Middle frontal gyrus (tissue), 1 donor: Measurements from ENCODE around the gene PTCD1.
"Not testable (repeated sequence)": the region's sequence is repeated elsewhere in the genome, so short reads cannot be mapped to it uniquely, and the experiment has no call there.

Experiments
- DNase-seq: peaks from one replicate; pipeline ENCODE4 v3.0.0-alpha.2; 2015; ENCODE audit warnings: low spot score; ENCODE audit errors: extremely low spot score

Gene PTCD1

GRCh38 chr7:99387912-99388311, 50.7 kb downstream of the PTCD1 start:
- no peak for DNase-seq

DNA sequence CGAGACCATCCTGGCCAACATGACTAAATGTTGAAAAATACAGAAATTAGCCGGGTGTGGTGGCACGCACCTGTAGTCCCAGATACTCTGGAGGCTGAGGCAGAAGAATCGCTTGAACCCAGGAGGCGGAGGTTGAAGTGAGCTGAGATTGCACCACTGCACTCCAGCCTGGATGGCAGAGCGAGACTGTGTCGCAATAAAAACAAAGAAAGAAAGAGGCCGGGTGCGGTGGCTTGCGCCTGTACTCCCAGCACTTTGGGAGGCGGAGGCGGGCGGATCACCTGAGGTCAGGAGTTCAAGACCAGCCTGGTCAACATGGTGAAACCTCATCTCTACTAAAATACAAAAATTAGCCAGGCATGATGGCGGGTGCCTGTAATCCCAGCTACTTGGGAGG, 51.4 kb downstream of the PTCD1 start:
- DNase-seq, result not testable (repeated sequence)

DNA sequence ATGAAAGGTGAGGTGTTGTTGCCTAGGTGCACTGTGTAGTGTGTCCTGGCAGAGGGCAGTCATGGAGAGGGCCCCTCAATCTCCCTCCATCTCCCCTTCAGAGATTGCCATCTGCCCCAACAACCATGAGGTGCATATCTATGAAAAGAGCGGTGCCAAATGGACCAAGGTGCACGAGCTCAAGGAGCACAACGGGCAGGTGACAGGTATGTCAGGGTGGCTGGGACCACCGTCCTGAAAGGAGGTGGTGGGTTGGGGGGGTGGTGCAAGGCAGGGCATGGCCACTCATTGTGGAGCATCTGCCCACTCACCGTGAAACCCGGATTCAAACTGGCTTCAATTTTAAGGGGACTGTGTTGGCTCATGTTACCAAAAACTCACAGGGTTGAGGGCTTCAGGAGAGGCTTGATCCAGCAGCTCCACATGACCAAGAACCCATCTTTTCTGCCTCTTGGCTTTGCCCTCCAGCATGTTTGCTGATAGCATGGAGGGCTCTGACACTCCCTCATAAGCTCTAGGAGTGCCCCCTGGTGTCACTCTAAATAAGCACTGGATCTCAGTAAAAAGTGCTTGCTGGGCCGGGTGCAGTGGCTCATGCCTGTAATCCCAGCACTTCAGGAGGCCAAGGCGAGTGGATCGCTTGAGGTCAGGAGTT, 51.9 kb downstream of the PTCD1 start:
- DNase-seq, result no peak

DNA sequence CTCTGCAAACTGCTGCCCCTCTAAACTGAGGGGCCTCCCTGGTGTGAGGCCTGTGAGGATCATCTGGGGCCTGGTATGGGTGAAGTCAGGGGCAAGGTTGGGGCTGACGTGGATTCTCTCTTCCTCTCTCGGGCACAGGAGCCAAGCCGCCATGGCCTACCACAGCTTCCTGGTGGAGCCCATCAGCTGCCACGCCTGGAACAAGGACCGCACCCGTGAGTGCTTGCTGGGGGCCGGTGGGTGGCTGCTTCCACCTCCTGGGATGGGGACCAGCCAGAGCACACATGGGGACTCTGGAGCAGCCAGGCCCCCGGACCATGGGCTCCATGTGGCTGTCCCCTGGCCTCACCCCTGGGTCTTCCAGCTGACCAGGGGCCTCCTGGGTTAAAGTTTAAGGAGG, 53.0 kb downstream of the PTCD1 start:
- DNase-seq, result no peak

DNA sequence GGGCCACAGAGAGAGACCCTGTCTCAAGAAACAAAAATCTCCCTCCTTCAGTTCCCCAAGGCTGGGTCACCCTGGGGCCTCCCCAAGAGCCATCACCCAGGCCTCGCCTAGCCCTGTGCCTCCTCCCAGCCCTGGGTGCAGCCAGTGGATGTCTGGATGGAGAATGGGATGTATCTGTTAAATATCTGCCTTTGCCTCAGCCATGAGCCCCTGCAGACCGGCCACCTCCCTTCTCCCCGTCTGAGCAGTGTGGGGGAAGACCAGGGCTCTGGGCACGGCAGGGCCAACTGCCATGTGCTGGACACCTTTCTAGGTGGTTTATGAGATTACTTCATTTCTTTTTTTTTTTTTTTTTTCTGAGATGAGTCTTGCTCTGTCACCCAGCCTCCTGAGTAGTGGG, 54.1 kb downstream of the PTCD1 start:
- DNase-seq, result no peak

DNA sequence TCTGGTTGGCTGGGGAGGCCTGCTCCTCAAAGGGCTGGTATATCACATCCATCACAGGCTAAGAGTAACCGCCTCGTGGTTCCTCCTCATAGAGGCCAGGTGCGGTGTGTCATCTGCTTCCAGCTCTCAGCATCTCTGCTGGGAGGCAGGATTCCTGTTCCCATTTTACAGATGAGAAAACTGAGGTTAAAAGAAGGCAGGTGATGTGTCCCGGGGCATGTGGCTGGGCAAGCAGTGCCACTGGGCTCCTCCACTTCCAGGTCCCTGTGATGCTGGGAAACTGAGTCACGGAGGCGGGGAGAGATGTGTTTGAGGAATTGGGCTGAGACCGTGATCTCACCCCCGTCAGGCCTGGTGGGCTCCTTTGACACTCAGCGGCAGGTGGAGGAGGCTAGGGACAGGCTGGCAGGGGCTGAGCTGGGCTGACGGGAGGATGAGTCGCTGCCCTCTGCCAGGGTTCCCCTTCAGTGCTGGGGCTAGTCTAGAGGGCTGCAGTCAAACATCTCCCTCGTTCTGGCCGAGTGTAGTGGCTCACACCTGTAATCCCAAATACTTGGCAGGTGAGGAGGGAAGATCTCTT, 54.7 kb downstream of the PTCD1 start:
- no peak for DNase-seq

DNA sequence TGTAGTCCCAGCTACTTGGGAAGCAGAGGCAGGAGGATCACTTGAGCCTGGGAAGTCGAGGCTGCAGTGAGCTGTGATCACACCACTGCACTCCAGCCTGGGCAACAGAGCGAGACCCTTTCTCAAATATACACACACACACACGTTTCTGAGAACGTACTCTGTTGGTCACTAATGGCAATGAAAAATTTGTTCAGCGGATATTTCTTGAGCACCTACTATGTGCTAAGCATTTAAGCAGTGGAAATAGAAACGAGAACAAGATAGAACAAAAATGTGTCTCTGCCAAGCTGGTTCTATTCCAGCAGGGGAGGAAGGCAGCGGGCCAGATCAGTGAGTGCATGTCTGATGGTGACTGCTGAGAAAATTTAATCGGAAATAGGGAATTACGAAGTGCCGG, 55.4 kb downstream of the PTCD1 start:
- DNase-seq, result no peak

DNA sequence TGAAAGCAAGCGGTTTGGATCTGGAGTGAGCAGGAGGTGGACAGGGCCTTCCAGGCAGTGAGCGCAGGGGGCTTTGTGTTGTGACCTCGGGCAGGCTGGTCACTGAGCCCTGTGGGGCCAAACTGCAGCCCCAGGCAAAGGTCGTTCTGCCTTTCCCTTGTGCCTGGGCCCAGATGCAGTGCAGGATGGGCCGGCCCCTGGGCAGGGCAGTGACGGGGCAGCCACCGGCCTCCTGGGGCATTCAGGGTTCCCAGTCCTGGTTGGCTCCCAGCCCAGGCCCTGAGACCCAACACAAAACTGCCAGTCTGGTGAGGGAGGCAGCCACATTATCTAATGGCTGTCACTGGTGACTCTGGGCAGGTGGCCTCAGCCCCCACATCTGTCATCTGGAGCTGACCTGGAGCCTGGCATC, 56.9 kb downstream of the PTCD1 start:
- no peak for DNase-seq

GRCh38 chr7:99380823-99381663, 57.6 kb downstream of the PTCD1 start:
- no peak for DNase-seq

DNA sequence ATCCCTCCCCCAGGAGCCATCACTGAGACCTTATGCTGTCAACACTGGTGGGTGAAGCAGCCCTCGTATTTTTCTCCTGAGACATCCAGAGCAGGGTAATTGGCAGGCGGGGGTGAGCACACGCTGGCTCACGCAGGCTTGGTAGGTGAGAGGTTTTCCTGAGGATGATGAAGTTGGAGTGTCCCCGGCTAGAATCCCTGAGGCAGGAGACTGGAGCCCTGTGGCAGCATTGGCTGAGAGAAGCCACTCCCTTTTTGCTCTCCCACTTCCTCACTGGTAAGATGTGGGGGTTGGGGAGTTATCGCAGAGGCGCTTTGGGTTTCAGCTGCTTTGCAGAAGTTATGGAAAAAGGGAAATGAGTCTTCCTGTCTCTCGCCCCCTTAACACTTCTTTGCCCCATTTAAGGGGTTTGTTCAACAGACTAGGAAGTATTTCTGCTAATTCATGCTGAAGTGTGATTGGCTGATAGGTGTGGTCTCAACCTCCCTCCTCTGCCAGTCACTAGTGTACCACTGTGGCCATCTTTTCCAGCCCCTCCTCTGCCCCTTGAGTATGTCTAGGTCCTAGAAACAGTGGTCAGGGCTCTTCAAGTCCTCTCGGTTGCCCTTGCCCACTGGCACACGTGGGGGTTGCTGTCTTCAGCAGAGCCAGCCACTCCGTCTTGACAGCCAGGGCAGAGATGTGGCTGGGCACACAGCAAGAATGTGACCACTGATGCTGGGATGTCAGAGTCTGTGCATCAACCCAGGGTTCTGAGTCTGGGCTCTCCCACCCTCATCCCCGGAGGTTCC, 58.4 kb downstream of the PTCD1 start:
- peak; percentile 20 for DNase-seq

DNA sequence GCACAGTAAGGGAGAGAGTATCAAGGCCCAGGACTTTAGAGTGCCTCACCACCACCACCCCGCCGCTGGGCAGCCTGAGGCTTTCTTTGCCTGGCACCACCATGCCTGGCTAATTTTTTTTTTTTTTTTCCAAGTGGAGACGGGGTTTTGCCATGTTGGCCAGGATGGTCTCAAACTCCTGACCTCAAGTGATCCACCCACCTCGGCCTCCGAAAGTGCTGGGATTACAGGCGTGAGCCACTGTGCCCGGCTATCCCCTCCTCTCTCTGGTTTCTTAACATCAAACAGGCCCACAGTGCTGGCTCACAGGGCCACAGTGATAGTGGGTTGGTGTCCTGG, 58.9 kb downstream of the PTCD1 start:
- not testable (repeated sequence) for DNase-seq

GRCh38 chr7:99379043-99379577, 59.5 kb downstream of the PTCD1 start:
- no peak for DNase-seq

DNA sequence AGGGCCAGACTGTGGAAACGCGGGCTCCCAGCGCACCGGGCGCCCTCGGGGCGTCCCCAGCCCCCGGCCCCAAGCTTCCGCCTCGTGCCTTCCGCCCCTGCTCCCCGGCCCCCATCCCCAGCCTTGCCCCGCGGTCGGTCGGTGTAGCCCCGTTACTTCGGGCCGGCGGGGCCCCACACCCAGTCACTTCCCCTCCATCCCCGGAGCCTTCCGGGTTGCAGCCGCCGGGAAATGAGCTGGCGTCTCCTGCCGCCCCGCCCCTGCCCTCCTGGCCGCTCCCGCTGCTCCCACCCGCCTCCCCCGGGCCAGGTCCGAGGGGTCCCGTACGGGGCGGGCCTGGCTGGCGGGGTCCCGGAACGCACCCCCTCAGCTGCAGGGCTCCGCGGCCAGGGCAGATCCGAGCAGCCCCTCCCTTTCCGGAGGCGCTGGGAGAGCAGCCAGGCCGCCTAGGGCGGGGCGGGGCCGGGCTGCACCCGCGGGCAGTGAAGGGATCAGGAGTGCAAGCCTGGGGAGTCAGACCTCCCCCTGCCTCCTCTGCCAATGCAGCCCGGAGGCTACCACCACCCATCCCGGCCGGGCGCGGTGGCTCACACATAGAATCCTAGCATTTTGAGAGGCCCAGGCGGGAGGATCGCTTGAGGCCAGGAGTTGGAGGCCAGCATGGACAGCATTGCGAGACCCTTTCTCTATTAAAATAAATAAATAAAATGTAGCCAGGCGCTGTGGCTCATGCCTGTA, 63.4 kb downstream of the PTCD1 start:
- DNase-seq, result no peak

DNA sequence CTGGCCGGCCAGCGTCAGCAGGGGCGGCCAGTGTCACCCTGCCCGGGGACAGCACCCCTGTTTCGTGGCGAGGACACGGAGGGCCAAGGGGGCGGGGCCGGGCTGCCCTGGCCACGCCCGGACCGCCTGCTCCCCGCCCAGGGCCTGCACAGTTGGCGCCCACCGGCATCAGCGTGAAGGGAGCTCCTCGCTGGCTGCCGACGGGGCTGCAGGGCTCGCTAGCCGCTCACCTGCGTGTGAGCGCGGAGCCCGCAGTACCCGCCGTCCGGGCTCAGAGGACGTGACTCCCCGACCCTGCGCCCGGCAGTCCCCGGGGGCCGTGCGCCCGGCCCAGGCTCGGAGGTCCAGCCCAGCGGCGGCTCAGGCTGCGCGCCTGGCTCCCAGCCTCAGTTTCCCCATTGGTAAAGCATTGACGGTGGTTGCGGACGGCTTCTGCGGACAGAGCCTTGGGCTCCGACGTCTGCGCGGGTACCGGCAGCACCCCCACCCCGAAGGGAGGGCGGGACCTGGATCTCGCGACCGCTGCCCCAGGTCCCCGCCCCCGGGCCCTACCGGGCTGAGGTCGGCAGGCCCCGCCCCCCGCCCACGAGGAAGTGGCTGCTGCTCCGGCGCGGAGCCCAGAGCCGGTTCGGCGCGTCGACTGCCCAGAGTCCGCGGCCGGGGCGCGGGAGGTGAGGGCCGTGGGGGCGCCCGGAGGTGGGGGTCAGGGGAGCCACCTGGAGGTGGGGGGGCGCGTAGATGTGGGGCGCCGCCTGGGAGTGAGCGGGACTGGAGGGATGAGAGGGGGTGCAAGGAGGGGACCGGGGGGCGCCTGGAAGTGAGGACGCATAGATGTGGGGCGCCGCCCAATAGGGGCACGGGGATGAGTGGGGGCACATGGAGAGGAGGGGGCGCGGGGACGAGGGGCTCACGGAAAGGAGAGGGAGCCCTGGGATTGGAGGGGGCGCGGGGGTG, 64.2 kb downstream of the PTCD1 start, which contains the start of gene ARPC1B:
Gene ARPC1B (plus strand): TSS at position 620 of the 954 bp plus-strand sequence. CDS start 10,985 bp downstream, outside the sequence.
- DNase-seq, result no peak

DNA sequence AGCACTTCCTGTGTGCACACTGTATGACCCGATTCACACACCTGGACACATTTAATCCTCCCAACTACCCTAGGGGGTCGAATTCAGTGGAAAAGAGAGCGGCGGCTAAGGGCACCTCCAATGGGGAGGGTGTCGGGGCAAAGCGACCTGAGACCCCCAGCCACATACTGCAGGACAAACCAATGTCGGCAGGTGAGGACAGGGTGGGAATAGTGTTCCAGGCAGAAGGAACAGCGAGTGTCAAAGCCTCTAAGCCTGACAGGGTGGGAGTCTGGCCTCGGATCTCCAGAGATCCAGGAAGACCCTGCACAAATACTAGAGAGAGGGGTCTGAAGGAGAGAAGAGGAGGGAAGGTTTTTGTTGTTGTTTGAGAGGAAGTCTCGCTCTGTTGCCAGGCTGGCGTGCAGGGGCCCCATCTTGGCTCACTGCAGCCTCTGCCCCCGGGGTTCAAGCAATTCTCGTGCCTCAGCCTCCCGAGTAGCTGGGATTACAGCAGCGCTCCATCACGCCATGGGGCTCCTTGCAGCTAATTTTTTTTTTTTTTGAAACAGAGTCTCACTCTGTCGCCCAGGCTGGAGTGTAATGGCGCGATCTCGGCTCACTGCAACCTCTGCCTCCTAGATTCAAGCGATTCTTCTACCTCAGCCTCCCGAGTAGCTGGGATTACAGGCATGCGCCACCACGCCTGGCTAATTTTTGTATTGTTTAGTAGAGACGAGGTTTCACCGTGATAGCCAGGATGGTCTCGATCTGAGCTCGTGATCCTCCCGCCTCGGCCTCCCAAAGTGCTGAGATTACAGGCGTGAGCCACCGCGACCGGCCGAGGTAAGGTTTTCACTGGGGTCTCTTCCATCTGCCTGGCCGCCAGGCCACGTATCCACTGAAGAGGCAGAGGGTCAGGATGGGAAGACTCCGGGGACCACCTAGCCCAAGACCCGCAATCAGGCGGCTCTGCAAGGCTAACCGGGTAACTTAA, 65.2 kb downstream of the PTCD1 start:
- no peak for DNase-seq

GRCh38 chr7:99372275-99373090, 66.1 kb downstream of the PTCD1 start:
- DNase-seq, result no peak

GRCh38 chr7:99371376-99371920, 67.2 kb downstream of the PTCD1 start:
- DNase-seq, result no peak
